ENCODE data around the gene TLE2.
A peak's percentile ranks its signal among the peaks of the same experiment; 100 is the strongest.
"Not testable (repeated sequence)": the region's sequence is repeated elsewhere in the genome, so short reads cannot be mapped to it uniquely, and the experiment has no call there.

Gene TLE2

GRCh38 chr19:3055741-3056416, 26.8 kb upstream of the TLE2 start:
- no peak for DNase-seq

GRCh38 chr19:3054972-3055740, 26.1 kb upstream of the TLE2 start:
- DNase-seq, result no peak

GRCh38 chr19:3054265-3054971, 25.3 kb upstream of the TLE2 start:
- no peak for DNase-seq

- DNase-seq, result no peak
Observed at GRCh38 chr19:3053780-3054179, 24.7 kb upstream of the TLE2 start.

GRCh38 chr19:3053218-3053621, 24.1 kb upstream of the TLE2 start:
- no peak for DNase-seq

GRCh38 chr19:3050016-3050415, 20.9 kb upstream of the TLE2 start:
- not testable (repeated sequence) for DNase-seq

GRCh38 chr19:3049089-3049488, 20.0 kb upstream of the TLE2 start:
- DNase-seq, result no peak

GRCh38 chr19:3048190-3048533, 19.1 kb upstream of the TLE2 start:
- no peak for DNase-seq

GRCh38 chr19:3047496-3048189, 18.6 kb upstream of the TLE2 start:
- peak; percentile 82 for DNase-seq

GRCh38 chr19:3046698-3047495, 17.8 kb upstream of the TLE2 start:
- peak; percentile 69 for DNase-seq

GRCh38 chr19:3045885-3046697, 17.0 kb upstream of the TLE2 start:
- no peak for DNase-seq

GRCh38 chr19:3045191-3045590, 16.1 kb upstream of the TLE2 start:
- no peak for DNase-seq

GRCh38 chr19:3042621-3043267, 13.7 kb upstream of the TLE2 start:
- no peak for DNase-seq

- peak; percentile 55 for DNase-seq
Observed at GRCh38 chr19:3041761-3042620, 12.9 kb upstream of the TLE2 start.

- no peak for DNase-seq
Observed at GRCh38 chr19:3041327-3041726, 12.2 kb upstream of the TLE2 start.

- no peak for DNase-seq
Observed at GRCh38 chr19:3039641-3040077, 10.6 kb upstream of the TLE2 start.

GRCh38 chr19:3039125-3039524, 10.0 kb upstream of the TLE2 start:
- no peak for DNase-seq

GRCh38 chr19:3038214-3038613, 9.1 kb upstream of the TLE2 start:
- DNase-seq, result no peak

- not testable (repeated sequence) for DNase-seq
Observed at GRCh38 chr19:3036977-3037544, 8.0 kb upstream of the TLE2 start.
